C4-2B (cell line): Measurements from ENCODE around the gene CLDN1.

ENCODE experiments used
- H3K27ac ChIP-seq: fragments of 450-650 bp; 2 replicates; pipeline ENCODE4 v1.5.1; 2017
- ZFX ChIP-seq: fragments of 450-650 bp; IDR thresholded peaks from 2 replicates; pipeline ENCODE4 v1.6.1; 2017
- TF ChIP-seq, protein P1 (sequence below): fragments of 450-650 bp; conservative IDR thresholded peaks from 2 replicates; pipeline ENCODE4 v1.5.1; 2017; ENCODE audit warnings: mild to moderate bottlenecking

CLDN1 gene

DNA sequence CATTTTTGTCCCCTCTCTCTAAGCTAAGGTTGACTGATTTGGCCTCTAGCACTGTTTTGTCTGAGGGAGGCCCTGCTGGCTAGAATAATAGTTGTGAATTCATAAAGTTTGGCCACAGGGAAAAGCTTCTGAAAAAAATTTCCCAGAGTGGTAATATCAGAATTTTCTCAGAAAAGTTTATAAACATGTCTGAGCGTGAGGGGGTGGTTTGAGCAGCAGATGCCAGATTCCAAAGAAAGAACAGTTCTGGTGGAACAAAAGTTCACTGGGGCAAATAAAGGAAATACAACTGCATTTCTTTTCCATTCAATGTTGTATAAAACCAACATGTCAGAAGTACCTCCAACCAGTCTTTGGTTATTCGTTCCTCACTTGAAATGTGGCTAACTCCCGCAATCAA, 61.2 kb downstream of the CLDN1 start:
- TF ChIP-seq ZFX: no peak
- TF ChIP-seq, protein P1, sequence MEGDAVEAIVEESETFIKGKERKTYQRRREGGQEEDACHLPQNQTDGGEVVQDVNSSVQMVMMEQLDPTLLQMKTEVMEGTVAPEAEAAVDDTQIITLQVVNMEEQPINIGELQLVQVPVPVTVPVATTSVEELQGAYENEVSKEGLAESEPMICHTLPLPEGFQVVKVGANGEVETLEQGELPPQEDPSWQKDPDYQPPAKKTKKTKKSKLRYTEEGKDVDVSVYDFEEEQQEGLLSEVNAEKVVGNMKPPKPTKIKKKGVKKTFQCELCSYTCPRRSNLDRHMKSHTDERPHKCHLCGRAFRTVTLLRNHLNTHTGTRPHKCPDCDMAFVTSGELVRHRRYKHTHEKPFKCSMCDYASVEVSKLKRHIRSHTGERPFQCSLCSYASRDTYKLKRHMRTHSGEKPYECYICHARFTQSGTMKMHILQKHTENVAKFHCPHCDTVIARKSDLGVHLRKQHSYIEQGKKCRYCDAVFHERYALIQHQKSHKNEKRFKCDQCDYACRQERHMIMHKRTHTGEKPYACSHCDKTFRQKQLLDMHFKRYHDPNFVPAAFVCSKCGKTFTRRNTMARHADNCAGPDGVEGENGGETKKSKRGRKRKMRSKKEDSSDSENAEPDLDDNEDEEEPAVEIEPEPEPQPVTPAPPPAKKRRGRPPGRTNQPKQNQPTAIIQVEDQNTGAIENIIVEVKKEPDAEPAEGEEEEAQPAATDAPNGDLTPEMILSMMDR: no peak
- H3K27ac ChIP-seq: no peak overlapping the region

DNA sequence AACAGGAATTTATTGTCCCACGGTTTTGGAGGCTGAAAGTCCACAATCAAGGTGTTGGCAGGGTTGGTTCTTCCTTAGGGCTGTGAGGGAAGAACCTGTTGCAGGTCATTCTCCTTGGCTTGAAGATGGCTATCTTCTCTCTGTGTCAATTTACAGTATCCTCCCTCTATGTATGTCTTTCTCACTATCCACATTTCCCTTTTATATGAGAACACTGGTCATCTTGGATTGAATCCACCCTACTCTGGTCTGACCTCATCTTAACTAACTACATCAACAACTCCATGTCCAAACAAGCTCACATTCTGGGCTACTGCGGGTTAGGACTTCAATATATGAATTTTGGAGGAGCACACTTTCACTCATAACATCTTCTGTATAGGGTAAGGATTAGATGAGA, 61.9 kb downstream of the CLDN1 start:
- no peak overlapping the region for H3K27ac ChIP-seq
- TF ChIP-seq, protein P1: no peak
- no peak for TF ChIP-seq ZFX

DNA sequence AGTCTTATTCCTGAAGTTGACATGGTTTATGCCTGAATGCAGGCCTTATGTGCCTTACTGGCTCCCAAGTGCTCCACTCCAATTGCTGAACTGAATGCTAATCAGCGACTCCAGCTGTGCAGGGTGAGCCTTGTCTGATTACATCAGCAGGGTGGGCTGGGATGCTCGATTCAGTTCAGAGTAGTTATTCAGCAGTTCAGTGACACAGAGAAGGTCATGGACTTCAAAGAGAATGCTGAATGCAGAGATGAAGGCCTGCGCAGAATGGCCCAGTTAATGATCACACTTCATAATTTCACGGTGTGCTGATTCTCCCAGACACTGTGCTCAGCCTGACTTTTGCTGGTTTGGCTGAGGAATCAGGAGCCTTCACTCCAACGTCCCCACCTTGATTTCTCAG, 63.6 kb downstream of the CLDN1 start:
- no peak overlapping the region for H3K27ac ChIP-seq
- no peak for TF ChIP-seq ZFX
- TF ChIP-seq, protein P1: no peak
